Thyroid gland (tissue), 4 donors: ENCODE measurements around the gene HELZ. TPM values are rescaled to one million over a fixed set of nuclear protein-coding genes. Genes with fewer than 3 reads are reported as not detected.

ENCODE experiments used
- DNase-seq, 2 donors: peaks; one replicate each; pipeline ENCODE4 v3.0.0-alpha.2; 2019
- H3K27ac ChIP-seq, 3 donors: fragments of 200-600 bp; sonication (generic); 1 replicate in 2 of 3; 2 replicates in 1 of 3; pipeline ENCODE4 v1.5.1; 2016 to 2019; ENCODE audit warnings: mild to moderate bottlenecking in 1 of 3, moderate library complexity in 1 of 3
- H3K27me3 ChIP-seq: fragments of 200-600 bp; sonication (generic); one replicate; pipeline ENCODE4 v1.5.1; 2019
- H3K36me3 ChIP-seq, 2 donors: fragments of 200-600 bp; sonication (generic); one replicate each; pipeline ENCODE4 v1.5.1; 2016 to 2019
- H3K4me1 ChIP-seq, 2 donors: fragments of 200-600 bp; sonication (generic); one replicate each; pipeline ENCODE4 v1.5.1; 2017 to 2019
- H3K4me3 ChIP-seq, 3 donors: fragments of 200-600 bp; sonication (generic); replicated peaks in 1 of 3; 1 replicate in 2 of 3; 2 replicates in 1 of 3; pipeline ENCODE4 v1.5.1; 2016; ENCODE audit warnings: mild to moderate bottlenecking in 1 of 3
- H3K9me3 ChIP-seq: fragments of 200-600 bp; sonication (generic); one replicate; pipeline ENCODE4 v1.5.1; 2017
- CTCF ChIP-seq, 6 experiments: fragments of 200-600 bp in 3 of 6; fragments of 450-650 bp in 3 of 6; sonication (generic) in 3 of 6; IDR thresholded peaks; one replicate each; pipeline ENCODE4 v1.5.1; 2016 to 2019; ENCODE audit warnings: antibody characterized with exemption in 6 of 6, mild to moderate bottlenecking in 2 of 6, inconsistent platforms in 1 of 6, moderate library complexity in 1 of 6
- POLR2A ChIP-seq, 2 donors: fragments of 450-650 bp; IDR thresholded peaks; one replicate each; pipeline ENCODE4 v1.6.1; 2017; ENCODE audit warnings: antibody characterized with exemption in 2 of 2, mild to moderate bottlenecking in 2 of 2, moderate library complexity in 1 of 2
- WGBS, 2 donors: methylation state at CpG; one replicate each; pipeline ENCODE4 v1.1.5; 2017; 5-methylcytosine and 5-hydroxymethylcytosine counted together
- intact Hi-C: fragments of 100-400 bp; cut with DNase I; formaldehyde crosslinking; loops from one replicate; pipeline ENCODE4 v1.15.1; 2023
- total RNA-seq, 4 donors: library from RNA; depleted of rRNA; stranded (reverse); fragments of >200 nt; gene quantifications; one replicate each; pipeline ENCODE4 v1.2.3, GENCODE V29; 2016

The HELZ gene
- total RNA-seq, 4 donors from 2014 or later = 63.4 to 134 (median 88.2) TPM

GRCh38 chr17:67187927-67188326, 57.1 kb downstream of the HELZ start:
- Histone ChIP-seq H3K27ac (no peak overlapping the region), H3K27me3 (no peaks in the 10 kb centered on the region)

DNA sequence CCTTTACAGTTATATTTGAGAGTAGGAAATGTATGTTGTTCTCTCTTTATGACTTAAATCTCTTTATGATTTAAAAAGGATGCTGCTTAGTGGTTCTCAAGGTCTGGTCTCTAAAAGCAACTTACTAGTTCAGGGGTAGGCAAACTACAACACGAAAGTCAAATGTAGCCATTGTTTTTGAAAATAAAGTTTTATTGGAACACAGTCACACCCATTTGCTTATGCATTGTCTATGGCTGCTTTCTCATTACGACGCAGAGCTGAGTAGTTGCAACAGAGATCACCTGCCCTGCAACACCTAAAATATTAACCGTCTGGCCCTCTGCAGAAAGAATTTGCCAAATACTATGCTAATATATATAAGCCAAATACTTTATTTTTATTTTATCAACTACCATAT, 58.2 kb downstream of the HELZ start:
- Histone ChIP-seq H3K36me3 (no peaks in the 10 kb centered on the region), H3K27me3 (no peaks in the 10 kb centered on the region), H3K27ac (no peak overlapping the region), H3K4me1 (no peaks in the 10 kb centered on the region), H3K4me3 (no peak overlapping the region), H3K9me3 (no peaks in the 10 kb centered on the region)
- DNase-seq = no peak
- TF ChIP-seq CTCF (IDR thresholded peaks at IDR 0.05) (no peak), POLR2A (IDR thresholded peaks at IDR 0.05) (no peak)
- intact Hi-C loops = no loop called here
- 96 to 97% methylated on average over 4 of the region's 4 CpGs for WGBS, 2 donors

More at GRCh38 chr17:67187927-67188326, 57.1 kb downstream of the HELZ start:
- no peaks in the 10 kb centered on the region for H3K4me1 ChIP-seq
- 96 to 100% methylated on average over 1 of the region's 1 CpG for WGBS, 2 donors
- DNase-seq = no peak
- H3K4me3 ChIP-seq = no peak overlapping the region
- no peaks in the 10 kb centered on the region for H3K36me3 ChIP-seq
- intact Hi-C loops = no loop called here
- H3K9me3 ChIP-seq = no peaks in the 10 kb centered on the region
- TF ChIP-seq POLR2A (IDR thresholded peaks at IDR 0.05) = no peak
- no peak for TF ChIP-seq CTCF (IDR thresholded peaks at IDR 0.05)

DNA sequence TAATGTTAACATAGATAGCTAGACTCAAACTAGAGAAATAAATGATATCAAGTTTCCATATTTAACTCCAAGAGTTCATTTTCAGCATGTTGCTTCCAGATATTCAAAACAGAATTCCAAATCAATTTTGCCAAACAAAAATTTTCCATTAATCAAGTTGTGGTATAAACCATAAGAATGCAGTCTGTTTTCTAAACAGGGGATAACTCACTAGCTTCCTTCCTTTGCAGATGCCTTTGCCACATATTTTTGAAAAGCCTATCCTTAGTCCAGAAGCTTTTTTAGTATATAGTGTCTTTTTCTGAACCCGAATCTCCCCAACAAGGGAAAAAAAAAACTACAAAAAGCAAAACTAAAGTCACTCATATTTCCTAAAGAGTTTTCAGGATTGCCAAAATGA, 61.5 kb downstream of the HELZ start:
- Histone ChIP-seq H3K27ac (no peak overlapping the region), H3K4me1 (no peaks in the 10 kb centered on the region), H3K27me3 (no peaks in the 10 kb centered on the region), H3K36me3 (peaks cover 0 to under 1% of the 10 kb centered on the region in 2 donors), H3K9me3 (no peaks in the 10 kb centered on the region), H3K4me3 (no peak overlapping the region)
- intact Hi-C loops = no loop called here
- TF ChIP-seq POLR2A (IDR thresholded peaks at IDR 0.05) (no peak), CTCF (IDR thresholded peaks at IDR 0.05) (no peak)
- no peak for DNase-seq
- 72 to 78% methylated on average over 1 of the region's 1 CpG for WGBS, 2 donors

DNA sequence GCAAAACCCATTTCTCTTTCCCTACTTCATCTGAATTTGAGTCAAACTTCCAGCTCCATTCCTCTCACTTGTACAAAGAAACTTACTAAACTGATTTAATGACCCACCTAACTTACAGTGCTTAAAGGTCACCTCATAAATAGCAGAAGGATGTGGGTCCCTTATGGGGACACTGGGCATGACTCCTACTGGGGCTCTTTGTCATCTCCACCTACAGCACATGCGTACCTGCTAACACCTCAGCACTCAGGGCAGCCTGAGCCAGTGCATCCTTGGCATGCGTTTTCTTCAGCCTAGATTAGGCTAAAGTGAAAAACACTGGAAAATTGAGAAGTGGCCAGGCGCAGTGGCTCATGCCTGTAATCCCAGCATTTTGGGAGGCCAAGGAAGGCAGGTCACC, 63.2 kb downstream of the HELZ start:
- no peak for DNase-seq
- no peaks in the 10 kb centered on the region for H3K4me1 ChIP-seq
- H3K27ac ChIP-seq = no peak overlapping the region
- peaks cover 0 to 7% of the 10 kb centered on the region in 2 donors for H3K36me3 ChIP-seq
- no peak overlapping the region for H3K4me3 ChIP-seq
- no peaks in the 10 kb centered on the region for H3K27me3 ChIP-seq
- H3K9me3 ChIP-seq = no peaks in the 10 kb centered on the region
- intact Hi-C loops = no loop called here
- TF ChIP-seq CTCF (IDR thresholded peaks at IDR 0.05) = no peak
- no peak for TF ChIP-seq POLR2A (IDR thresholded peaks at IDR 0.05)
- WGBS, 2 donors = 96 to 100% methylated on average over 3 of the region's 3 CpGs

DNA sequence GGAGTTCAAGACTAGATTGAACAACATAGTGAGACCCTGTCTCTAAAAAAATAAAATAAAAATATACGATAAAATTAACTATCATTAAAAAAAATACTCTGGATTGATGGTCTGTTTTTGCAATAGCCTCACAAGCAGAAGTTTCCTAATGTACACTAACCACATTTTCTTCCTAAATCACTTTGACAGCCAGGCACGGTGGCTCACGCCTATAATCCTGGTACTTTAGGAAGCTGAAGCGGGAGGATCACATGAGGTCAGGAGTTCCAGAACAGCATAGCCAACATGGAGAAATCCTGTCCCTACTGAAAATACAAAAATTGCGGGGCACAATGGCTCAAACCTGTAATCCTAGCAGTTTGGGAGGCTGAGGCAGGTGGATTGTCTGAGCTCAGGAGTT, 64.7 kb downstream of the HELZ start:
- Histone ChIP-seq H3K27ac (no peak overlapping the region), H3K4me3 (no peak overlapping the region), H3K4me1 (no peaks in the 10 kb centered on the region), H3K27me3 (no peaks in the 10 kb centered on the region), H3K9me3 (no peaks in the 10 kb centered on the region), H3K36me3 (peaks cover 0 to 7% of the 10 kb centered on the region in 2 donors)
- DNase-seq = no peak
- TF ChIP-seq CTCF (IDR thresholded peaks at IDR 0.05) (no peak), POLR2A (IDR thresholded peaks at IDR 0.05) (no peak)
- intact Hi-C loops = no loop called here
- 91 to 93% methylated on average over 5 of the region's 5 CpGs for WGBS, 2 donors
